H1 (cell line): ENCODE measurements around the gene RGS3. TPM values are rescaled to one million over a fixed set of nuclear protein-coding genes. Genes with fewer than 3 reads are reported as not detected.

Experiments used
- SRF ChIP-seq: IDR thresholded peaks from 2 replicates; pipeline ENCODE4 v1.6.1; 2011; ENCODE audit warnings: mild to moderate bottlenecking, low read depth, low read length, moderate library complexity
- USF2 ChIP-seq: IDR thresholded peaks from 2 replicates; pipeline ENCODE4 v1.6.1; 2011; ENCODE audit warnings: low read length, improper control_type of control experiment
- polyA plus RNA-seq, 7 experiments: library from polyadenylated mRNA; depleted of rRNA in 3 of 7; stranded (reverse) in 5 of 7; unstranded in 2 of 7; fragments of >200 nt in 5 of 7; fragments of 200-250 nt in 2 of 7; gene quantifications; 1 replicate in 5 of 7; 2 replicates in 1 of 7; 4 replicates in 1 of 7; pipeline versions ENCODE4 v1.2.1 to v1.2.3, GENCODE V29; 2011 to 2013; ENCODE audit warnings: missing spikeins in 2 of 7, mixed read lengths in 2 of 7
- total RNA-seq: library from RNA; stranded (reverse); fragmentation: NEBNext Ultra II Directional; extraction: Animal tissue kit (Norgen Biotek cat#: 25700); gene quantifications from 2 replicates; pipeline ENCODE4 v1.2.1, GENCODE V29; 2021
- TF ChIP-seq, protein P1 (sequence below), 3 experiments: IDR thresholded peaks; 1 replicate in 2 of 3; 2 replicates in 1 of 3; pipeline versions ENCODE4 v1.5.1 to v1.6.1; 2011; ENCODE audit warnings: low read length in 3 of 3, mild to moderate bottlenecking in 3 of 3, inconsistent platforms in 2 of 3, low read depth in 1 of 3, moderate library complexity in 1 of 3; ENCODE audit not compliant: insufficient read depth in 1 of 3; ENCODE audit errors: control extremely low read depth in 1 of 3

Gene RGS3
- total and polyA plus RNA-seq, 2 of the 8 experiments (the other 6 are each of a cell fraction or from before 2014, with no cell fraction given): 12.6 to 18.2 TPM

DNA sequence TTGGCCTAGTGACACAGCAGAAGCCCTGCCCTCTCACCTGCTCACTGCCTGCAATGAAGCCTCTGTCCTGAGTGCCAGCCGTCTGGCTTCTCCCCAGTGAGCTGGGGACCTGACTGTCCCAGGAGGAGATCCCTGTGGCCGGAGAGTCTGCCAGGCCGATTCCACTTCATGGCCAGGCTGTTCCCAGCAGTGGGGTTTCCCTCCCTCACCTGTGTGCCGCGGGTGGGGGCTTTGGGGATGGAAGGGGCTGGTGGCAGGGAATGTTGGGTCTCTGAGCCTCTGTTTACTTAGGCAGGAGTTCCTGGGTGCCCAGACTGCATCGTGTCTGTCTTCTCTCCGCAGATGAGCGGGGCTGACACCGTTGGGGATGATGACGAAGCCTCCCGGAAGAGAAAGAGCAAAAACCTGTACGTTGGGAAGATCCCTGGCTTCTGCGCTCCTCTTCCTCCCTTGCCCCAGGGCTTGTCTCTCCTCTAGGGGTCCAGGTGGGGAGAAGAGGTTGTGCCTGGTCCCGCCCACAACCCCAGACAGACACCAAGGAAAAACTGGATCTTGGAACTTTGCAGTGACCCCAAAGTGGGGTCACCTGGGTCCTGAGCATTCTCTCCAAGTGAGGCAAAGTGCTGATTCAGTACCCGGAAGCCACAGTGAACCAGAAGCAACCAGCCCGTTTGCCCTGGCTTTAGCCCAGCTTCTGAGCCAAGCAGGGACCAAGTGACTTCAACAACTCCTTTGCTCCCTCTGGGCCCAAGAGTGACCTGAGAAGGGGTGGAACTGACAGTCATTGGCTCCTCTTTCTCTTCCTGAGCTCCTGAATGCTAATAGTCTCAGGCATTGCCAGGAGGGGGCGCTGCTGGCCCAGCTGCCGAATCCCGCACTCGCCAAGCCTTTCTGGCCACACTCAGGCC is 127.7 kb downstream of the RGS3 start (continued):
- TF ChIP-seq, protein P1, sequence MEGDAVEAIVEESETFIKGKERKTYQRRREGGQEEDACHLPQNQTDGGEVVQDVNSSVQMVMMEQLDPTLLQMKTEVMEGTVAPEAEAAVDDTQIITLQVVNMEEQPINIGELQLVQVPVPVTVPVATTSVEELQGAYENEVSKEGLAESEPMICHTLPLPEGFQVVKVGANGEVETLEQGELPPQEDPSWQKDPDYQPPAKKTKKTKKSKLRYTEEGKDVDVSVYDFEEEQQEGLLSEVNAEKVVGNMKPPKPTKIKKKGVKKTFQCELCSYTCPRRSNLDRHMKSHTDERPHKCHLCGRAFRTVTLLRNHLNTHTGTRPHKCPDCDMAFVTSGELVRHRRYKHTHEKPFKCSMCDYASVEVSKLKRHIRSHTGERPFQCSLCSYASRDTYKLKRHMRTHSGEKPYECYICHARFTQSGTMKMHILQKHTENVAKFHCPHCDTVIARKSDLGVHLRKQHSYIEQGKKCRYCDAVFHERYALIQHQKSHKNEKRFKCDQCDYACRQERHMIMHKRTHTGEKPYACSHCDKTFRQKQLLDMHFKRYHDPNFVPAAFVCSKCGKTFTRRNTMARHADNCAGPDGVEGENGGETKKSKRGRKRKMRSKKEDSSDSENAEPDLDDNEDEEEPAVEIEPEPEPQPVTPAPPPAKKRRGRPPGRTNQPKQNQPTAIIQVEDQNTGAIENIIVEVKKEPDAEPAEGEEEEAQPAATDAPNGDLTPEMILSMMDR (IDR thresholded peaks at IDR 0.05; ENCODE audit: control extremely low read depth in 1 of 3, insufficient read depth in 1 of 3, low read depth in 1 of 3, low read length in 3 of 3): peak in 2 of 3 experiments; percentile 96 to 97; a peak in 3 of 4 replicates
- TF ChIP-seq SRF (no peak), USF2 (no peak)
- TF ChIP-seq, all 59 proteins: peak for 9
